WTC11 (cell line): ENCODE data around the gene KXD1. TPM values are rescaled to one million over a fixed set of nuclear protein-coding genes. Genes with fewer than 3 reads are reported as not detected.
A peak's percentile ranks its signal among the peaks of the same experiment; 100 is the strongest.

Experiments used
- ATAC-seq: fragments of 200-7000 bp; cut with Tn5 transposase; 2 replicates; pipeline ENCODE4 v1.10.0; 2021; ENCODE audit warnings: mild to moderate bottlenecking, moderate library complexity
- CTCF ChIA-PET: fragments of 300-600 bp; sonication (Branson Sonifier 250); formaldehyde crosslinking; loops from one replicate; lab custom pipeline; 2021; ENCODE audit warnings: antibody characterized with exemption; lab: Charles Lee
- POLR2A ChIA-PET: fragments of 350-600 bp; sonication (Branson Sonifier 250); formaldehyde crosslinking; loops from one replicate; lab custom pipeline; 2021; ENCODE audit warnings: antibody characterized with exemption; lab: Charles Lee
- DNase-seq: peaks from one replicate; pipeline ENCODE4 v3.0.0; 2021; ENCODE audit warnings: low spot score
- H3K27ac Mint-ChIP-seq: 2 replicates; pipeline ENCODE4 v1.8.0; 2021; ENCODE audit warnings: mixed read lengths
- H3K27me3 Mint-ChIP-seq: 2 replicates; pipeline ENCODE4 v1.8.0; 2021; ENCODE audit warnings: low read depth, mild to moderate bottlenecking, moderate library complexity, mixed read lengths
- H3K36me3 Mint-ChIP-seq: 2 replicates; pipeline ENCODE4 v1.8.0; 2021; ENCODE audit warnings: mixed read lengths
- H3K4me1 Mint-ChIP-seq: 2 replicates; pipeline ENCODE4 v1.8.0; 2022; ENCODE audit warnings: mixed read lengths
- H3K4me3 Mint-ChIP-seq: 2 replicates; pipeline ENCODE4 v1.8.0; 2021; ENCODE audit warnings: mild to moderate bottlenecking, moderate library complexity, mixed read lengths
- H3K9me3 Mint-ChIP-seq: 2 replicates; pipeline ENCODE4 v1.8.0; 2021; ENCODE audit warnings: mixed read lengths
- AFF4 ChIP-seq: sonication (generic); formaldehyde crosslinking; IDR thresholded peaks from 2 replicates; pipeline ENCODE4 v1.8.1; 2023; ENCODE audit warnings: mild to moderate bottlenecking, missing genetic modification reagents, borderline replicate concordance
- CREM ChIP-seq: sonication (generic); formaldehyde crosslinking; IDR thresholded peaks from 2 replicates; pipeline ENCODE4 v1.8.1; 2022; ENCODE audit warnings: mild to moderate bottlenecking, missing genetic modification reagents, moderate library complexity
- ETV6 ChIP-seq: sonication (generic); formaldehyde crosslinking; IDR thresholded peaks from 2 replicates; pipeline ENCODE4 v1.8.1; 2022; ENCODE audit warnings: mild to moderate bottlenecking, missing genetic modification reagents
- FOXP1 ChIP-seq: sonication (generic); formaldehyde crosslinking; IDR thresholded peaks from 2 replicates; pipeline ENCODE4 v1.8.0; 2022; ENCODE audit warnings: missing genetic modification reagents, mild to moderate bottlenecking, moderate library complexity, borderline replicate concordance
- FOXP4 ChIP-seq: sonication (generic); formaldehyde crosslinking; IDR thresholded peaks from 2 replicates; pipeline ENCODE4 v1.8.0; 2022; ENCODE audit warnings: mild to moderate bottlenecking, missing genetic modification reagents
- HMGA2 ChIP-seq: fragments of 250-450 bp; sonication (Bioruptor Pico); IDR thresholded peaks from 2 replicates; pipeline ENCODE4 v1.4.0; 2021; ENCODE audit warnings: mild to moderate bottlenecking, moderate library complexity
- OVOL2 ChIP-seq: fragments of 250-450 bp; sonication (Bioruptor Pico); IDR thresholded peaks from 2 replicates; pipeline ENCODE4 v1.9.0; 2021; ENCODE audit warnings: mild to moderate bottlenecking, borderline replicate concordance
- PRDM15 ChIP-seq: sonication (generic); formaldehyde crosslinking; IDR thresholded peaks from 2 replicates; pipeline ENCODE4 v1.8.0; 2022; ENCODE audit warnings: missing genetic modification reagents
- PRRX2 ChIP-seq: fragments of 250-450 bp; sonication (Bioruptor Pico); IDR thresholded peaks from 2 replicates; pipeline ENCODE4 v1.8.0; 2021; ENCODE audit warnings: mild to moderate bottlenecking
- RELA ChIP-seq: sonication (generic); formaldehyde crosslinking; IDR thresholded peaks from 2 replicates; pipeline ENCODE4 v1.8.1; 2022; ENCODE audit warnings: missing genetic modification reagents, mild to moderate bottlenecking, borderline replicate concordance
- SOX15 ChIP-seq: fragments of 250-450 bp; sonication (Bioruptor Pico); IDR thresholded peaks from 2 replicates; pipeline ENCODE4 v1.9.0; 2021; ENCODE audit warnings: mild to moderate bottlenecking
- ZBTB21 ChIP-seq: sonication (generic); formaldehyde crosslinking; IDR thresholded peaks from 2 replicates; pipeline ENCODE4 v1.8.1; 2023; ENCODE audit warnings: mild to moderate bottlenecking, missing genetic modification reagents, borderline replicate concordance
- total RNA-seq: library from RNA; stranded (reverse); gene quantifications from 3 replicates; pipeline ENCODE4 v1.2.3, GENCODE V29; 2021
- TF ChIP-seq, protein P1 (sequence below): fragments of 250-450 bp; sonication (Bioruptor Pico); IDR thresholded peaks from 2 replicates; pipeline ENCODE4 v1.8.0; 2021; ENCODE audit warnings: mild to moderate bottlenecking
- TF ChIP-seq, protein P2 (sequence below): sonication (generic); formaldehyde crosslinking; IDR thresholded peaks from 2 replicates; pipeline ENCODE4 v1.8.1; 2023; ENCODE audit warnings: mild to moderate bottlenecking, missing genetic modification reagents

The KXD1 gene
- total RNA-seq, 1 experiment from 2014 or later, result 136 TPM

DNA sequence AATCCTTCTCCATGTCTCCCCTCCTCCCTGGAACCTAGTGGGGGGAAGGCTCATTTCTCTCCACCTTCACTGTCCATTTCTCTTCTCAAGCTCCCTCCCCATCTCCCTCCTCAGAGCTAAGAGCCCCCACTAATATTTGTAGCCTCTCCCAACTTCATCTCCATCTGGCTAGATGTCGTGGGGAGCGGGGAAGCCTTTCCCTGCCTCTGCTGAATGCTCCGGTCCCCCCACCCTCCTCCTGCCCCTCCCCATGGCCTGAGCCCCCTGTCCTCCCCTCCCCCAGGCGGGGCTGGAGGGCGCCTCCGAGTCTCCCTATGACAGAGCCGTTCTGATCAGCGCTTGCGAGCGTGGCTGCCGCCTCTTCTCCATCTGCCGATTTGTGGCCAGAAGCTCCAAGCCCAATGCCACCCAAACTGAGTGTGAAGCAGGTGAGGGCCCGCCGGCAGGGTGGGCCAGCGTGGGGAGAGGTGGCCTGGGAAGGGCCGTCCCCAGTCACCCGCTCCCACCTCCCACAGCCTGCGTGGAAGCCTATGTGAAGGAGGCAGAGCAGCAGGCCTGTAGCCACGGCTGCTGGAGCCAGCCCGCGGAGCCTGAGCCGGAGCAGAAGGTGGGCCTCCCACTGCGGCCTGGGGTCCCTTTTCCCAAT, 56.0 kb downstream of the KXD1 start:
- POLR2A ChIA-PET, result interaction anchor here (2.4 kb wide), 1 partner anchor 20 kb away, joined by 8 read pairs; no protein-coding TSS in a partner anchor
- DNase-seq, result peak; percentile 40
- Mint-ChIP-seq H3K4me3 (peak overlapping the region; percentile 70), H3K9me3 (peaks cover 7% of the 10 kb centered on the region), H3K27me3 (peaks cover 71% of the 10 kb centered on the region)
- TF ChIP-seq FOXP1 (CRISPR knock-in tag), result peak; percentile 32; the same call in 1 of the 2 replicates
- TF ChIP-seq CREM, result no peak
- TF ChIP-seq HMGA2, result no peak
- TF ChIP-seq PRDM15, result 0 out of 2 replicates have a peak, but pooled peaks have one; percentile 10
- TF ChIP-seq, all 79 proteins: peak for 2
- CTCF ChIA-PET, result interaction anchor here (1.1 to 3.4 kb wide), 6 partner anchors 20 to 158 kb away, joined by 3 to 14 read pairs (median 8); no protein-coding TSS in a partner anchor
- peaks cover 32% of the 10 kb centered on the region for H3K4me1 Mint-ChIP-seq
- no peak; the same call in 1 of the 2 replicates for ATAC-seq
- H3K36me3 Mint-ChIP-seq, result peaks cover 5% of the 10 kb centered on the region
- H3K27ac Mint-ChIP-seq, result no peak overlapping the region

DNA sequence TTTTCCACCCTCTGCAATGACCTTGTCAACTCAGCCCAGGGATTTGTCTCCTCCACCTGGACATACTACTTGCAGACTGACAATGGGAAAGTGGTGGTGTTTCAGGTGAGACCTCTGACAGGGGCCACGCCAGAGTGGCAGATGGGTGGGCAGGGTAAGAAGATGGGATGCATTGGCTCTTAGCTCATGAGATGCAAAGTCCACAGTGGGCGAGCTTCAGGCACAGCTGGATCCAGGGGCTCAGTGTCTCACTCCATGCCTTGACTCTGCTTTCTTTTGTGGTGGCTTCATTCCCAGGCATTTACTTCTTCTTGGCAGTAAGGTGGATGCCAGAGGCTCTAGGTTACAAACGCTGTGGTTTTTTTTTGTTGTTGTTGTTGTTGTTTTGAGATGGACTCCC, 58.4 kb downstream of the KXD1 start:
- Mint-ChIP-seq H3K9me3 (peaks cover 7% of the 10 kb centered on the region), H3K36me3 (peaks cover 5% of the 10 kb centered on the region), H3K27me3 (peaks cover 50% of the 10 kb centered on the region), H3K4me3 (no peak overlapping the region), H3K4me1 (peaks cover 14% of the 10 kb centered on the region), H3K27ac (no peak overlapping the region)
- ATAC-seq (no peak), DNase-seq (no peak)
- POLR2A ChIA-PET, result no interaction called here
- no peak for TF ChIP-seq RELA (CRISPR knock-in tag)
- no peak for TF ChIP-seq AFF4 (CRISPR knock-in tag)
- TF ChIP-seq FOXP4 (CRISPR knock-in tag), result no peak
- CTCF ChIA-PET, result interaction anchor here (1.1 kb wide), 1 partner anchor 22 kb away, joined by 3 read pairs; no protein-coding TSS in a partner anchor

GRCh38 chr19:18617562-18617961, 59.9 kb downstream of the KXD1 start:
- Mint-ChIP-seq H3K4me3 (no peak overlapping the region), H3K27ac (no peak overlapping the region), H3K4me1 (peaks cover 7% of the 10 kb centered on the region; the same call in 1 of the 2 replicates), H3K9me3 (peaks cover 7% of the 10 kb centered on the region), H3K36me3 (peaks cover 5% of the 10 kb centered on the region), H3K27me3 (peaks cover 40% of the 10 kb centered on the region)
- ATAC-seq, result no peak
- POLR2A ChIA-PET, result no interaction called here
- CTCF ChIA-PET, result no interaction called here
- no peak for DNase-seq
- TF ChIP-seq SOX15, result no peak
- TF ChIP-seq, protein P1, sequence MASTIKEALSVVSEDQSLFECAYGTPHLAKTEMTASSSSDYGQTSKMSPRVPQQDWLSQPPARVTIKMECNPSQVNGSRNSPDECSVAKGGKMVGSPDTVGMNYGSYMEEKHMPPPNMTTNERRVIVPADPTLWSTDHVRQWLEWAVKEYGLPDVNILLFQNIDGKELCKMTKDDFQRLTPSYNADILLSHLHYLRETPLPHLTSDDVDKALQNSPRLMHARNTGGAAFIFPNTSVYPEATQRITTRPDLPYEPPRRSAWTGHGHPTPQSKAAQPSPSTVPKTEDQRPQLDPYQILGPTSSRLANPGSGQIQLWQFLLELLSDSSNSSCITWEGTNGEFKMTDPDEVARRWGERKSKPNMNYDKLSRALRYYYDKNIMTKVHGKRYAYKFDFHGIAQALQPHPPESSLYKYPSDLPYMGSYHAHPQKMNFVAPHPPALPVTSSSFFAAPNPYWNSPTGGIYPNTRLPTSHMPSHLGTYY (CRISPR knock-in tag), result no peak
- no peak for TF ChIP-seq ETV6
- no peak for TF ChIP-seq ZBTB21
- TF ChIP-seq CREM, result no peak
- no peak for TF ChIP-seq OVOL2 (CRISPR knock-in tag)
- TF ChIP-seq, protein P2, sequence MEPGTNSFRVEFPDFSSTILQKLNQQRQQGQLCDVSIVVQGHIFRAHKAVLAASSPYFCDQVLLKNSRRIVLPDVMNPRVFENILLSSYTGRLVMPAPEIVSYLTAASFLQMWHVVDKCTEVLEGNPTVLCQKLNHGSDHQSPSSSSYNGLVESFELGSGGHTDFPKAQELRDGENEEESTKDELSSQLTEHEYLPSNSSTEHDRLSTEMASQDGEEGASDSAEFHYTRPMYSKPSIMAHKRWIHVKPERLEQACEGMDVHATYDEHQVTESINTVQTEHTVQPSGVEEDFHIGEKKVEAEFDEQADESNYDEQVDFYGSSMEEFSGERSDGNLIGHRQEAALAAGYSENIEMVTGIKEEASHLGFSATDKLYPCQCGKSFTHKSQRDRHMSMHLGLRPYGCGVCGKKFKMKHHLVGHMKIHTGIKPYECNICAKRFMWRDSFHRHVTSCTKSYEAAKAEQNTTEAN (CRISPR knock-in tag), result no peak
- TF ChIP-seq RELA (CRISPR knock-in tag), result no peak
- no peak for TF ChIP-seq PRRX2 (CRISPR knock-in tag)
